HG03565 (cell line): ENCODE results near the gene TFAP2E.

Source experiments
- ATAC-seq: cut with Tn5 transposase; IDR thresholded peaks from one replicate; pipeline ENCODE4 v1.9.1; 2021; ENCODE audit warnings: mild to moderate bottlenecking, moderate library complexity; ENCODE audit not compliant: unreplicated experiment

Gene TFAP2E

DNA sequence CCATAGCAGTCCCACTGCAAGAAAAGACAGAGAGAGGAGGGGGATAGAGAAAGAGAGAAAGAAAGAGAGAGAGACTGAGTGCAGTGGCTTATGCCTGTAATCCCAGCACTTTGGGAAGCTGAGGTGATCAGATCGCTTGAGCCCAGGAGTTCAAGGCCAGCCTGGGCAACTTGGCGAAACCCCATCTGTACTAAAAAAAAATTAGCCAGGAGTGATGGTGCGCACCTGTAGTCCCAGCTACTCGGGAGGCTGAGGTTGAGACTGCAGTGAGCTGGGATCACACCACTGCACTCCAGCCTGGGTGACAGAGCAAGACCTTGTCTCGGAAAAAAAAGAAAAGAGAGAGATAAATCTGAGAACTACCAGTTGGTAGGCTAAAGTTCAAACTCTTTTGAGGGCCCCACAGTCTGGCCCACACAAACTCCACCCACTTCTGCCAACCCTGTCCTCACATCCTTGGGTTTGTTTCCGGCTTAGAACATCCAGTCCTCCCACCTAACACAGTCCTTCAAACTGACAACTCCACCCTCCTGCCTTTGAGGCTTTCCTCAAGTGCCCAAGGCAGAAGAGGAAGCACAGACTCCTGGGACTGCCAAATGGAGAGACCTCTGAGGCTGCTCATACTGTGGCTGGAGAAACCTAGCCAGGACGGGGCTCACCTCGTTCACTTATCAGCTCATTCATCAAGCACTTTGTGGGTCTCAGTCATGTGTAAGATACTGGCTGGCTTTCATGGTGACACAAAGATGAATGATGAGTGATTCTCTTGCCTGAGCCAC lies 20.1 kb downstream of the TFAP2E start:
- ATAC-seq = no peak

- ATAC-seq = no peak
Measured at GRCh38 chr1:35594005-35594760, 21.1 kb downstream of the TFAP2E start.

GRCh38 chr1:35595684-35596083 lies 22.6 kb downstream of the TFAP2E start:
- ATAC-seq = no peak

DNA sequence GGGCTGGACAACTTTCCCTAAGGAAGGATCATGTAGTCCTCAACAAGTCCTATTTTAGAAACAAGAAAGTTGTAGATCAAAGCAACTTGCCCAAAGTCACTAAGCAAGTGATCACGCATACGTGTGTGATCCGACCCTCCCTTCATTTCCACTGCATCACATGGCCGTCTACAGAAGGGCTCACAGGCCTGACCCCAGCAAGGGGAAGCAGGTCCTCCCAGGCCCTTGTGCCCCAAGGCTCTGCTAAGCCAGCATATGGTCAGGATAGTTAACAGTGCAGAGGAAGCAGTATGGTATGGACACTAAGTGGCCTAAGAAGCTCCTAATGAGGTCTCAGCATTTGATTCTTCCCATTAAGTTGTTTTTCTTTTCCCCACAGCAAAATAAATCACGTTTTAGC lies 24.8 kb downstream of the TFAP2E start:
- no peak for ATAC-seq

DNA sequence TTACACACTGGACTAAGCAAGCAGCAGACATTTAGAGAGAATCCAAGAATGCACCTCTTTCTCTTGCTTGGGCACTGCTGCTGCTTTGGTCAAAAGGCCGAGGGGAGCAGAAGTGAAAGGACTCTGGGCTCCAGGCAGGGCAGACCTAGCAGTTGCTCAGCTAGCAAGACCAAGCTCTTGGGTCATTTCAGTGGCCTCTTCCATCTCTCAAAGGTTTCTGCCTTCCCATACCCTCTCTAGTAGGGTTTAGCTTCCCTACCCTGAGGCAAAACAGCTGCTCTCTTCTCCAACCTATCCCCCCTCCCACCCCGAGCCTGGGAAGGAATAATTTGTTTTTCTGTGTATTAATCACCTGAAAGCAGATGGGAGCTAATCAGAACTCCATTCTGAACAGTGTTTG lies 25.8 kb downstream of the TFAP2E start:
- no peak for ATAC-seq

- no peak for ATAC-seq
Measured at GRCh38 chr1:35599411-35599810, 26.3 kb downstream of the TFAP2E start.

DNA sequence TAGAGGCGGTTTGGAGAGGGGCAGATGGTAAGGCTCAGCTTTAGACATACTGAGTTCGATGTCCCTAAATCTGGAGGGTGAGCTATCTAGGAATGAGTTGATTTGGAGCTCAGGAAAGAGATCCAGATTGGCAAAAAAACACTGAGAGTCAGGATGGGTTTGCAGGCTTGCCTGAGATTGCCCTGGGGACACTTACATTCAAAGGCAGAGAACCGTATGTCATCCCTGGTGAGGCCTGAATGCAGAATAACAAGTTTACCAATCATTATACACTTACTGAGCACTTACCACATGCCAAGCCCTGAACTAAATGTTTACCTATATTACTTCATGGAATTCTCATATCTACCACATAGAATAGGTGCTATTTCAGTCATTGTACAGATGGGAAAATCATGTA lies 27.5 kb downstream of the TFAP2E start:
- no peak for ATAC-seq

DNA sequence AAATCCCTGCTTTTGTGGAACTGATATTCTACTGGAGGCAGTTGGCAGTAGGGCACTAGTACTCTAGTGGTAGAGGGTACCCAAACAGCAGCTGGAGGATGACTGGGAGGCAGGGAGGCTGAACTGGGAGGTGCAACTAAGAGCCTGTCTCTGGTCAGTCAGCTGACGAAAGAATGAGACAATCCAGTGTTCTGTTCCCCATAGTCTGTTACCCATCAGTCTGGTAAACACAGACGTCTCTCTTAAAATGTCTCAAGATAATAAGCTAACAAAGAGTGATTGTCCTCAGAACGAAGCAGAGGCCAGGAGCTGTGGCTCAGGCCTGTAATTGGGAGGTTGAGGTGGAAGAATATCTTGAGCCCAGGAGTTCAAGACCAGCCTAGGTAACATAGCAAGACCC lies 30.4 kb downstream of the TFAP2E start:
- ATAC-seq = no peak

DNA sequence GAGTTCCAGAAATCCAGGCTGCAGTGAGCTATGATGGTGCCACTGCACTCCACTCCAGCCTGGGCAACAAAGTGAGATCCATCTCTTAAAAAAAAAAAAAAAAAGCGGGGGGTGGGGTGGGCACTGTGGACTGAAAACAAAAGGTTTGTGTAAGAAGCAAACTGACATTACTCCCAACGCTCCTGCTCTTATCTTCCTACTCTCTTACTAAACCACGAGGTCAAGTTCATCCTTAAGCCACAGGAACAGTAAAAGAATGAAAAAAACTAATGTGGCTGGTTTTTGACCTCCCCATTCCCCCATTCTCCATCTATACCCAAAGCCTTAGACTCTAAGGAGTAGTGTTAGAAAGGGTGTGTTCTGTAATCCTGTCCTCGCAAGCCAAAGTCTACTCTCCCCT lies 30.8 kb downstream of the TFAP2E start:
- no peak for ATAC-seq

- no peak for ATAC-seq
Measured at GRCh38 chr1:35605071-35605866, 32.2 kb downstream of the TFAP2E start.

DNA sequence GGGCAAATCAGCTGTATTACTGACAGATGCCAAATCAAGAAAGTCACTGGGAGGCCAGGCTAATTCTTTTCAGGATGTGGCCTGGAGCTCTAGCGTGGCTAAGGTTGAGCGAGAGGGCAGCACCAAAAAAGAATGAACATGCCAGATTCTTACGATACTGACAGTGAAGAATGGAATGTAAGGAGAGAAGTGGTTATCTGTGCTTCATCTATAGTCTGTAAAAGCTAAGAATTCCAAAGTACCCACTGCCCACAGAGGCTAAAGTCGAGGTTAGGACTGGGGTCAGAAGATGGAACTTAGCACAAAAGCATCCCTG lies 32.7 kb downstream of the TFAP2E start:
- no peak for ATAC-seq

DNA sequence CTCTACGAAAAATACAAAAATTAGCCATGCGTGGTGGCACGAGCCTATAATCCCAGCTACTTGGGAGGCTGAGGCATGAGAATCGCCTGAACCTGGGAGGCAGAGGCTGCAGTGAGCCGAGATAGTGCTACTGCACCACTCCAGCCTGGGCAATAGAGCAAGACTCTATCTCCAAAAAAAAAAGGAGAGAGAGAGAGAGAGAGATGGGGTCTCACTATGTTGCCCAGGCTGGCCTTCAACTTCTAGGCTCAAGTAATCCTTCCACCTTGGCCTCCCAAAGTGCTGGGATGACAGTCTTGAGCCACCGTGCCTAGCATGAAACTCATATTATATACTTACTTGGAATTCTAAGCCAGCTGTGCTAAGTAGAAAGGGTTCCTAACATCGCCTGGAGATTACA lies 38.5 kb downstream of the TFAP2E start:
- ATAC-seq = no peak

- no peak for ATAC-seq
Measured at GRCh38 chr1:35615440-35615839, 42.3 kb downstream of the TFAP2E start.

- ATAC-seq = no peak
Measured at GRCh38 chr1:35619237-35620121, 46.4 kb downstream of the TFAP2E start.

GRCh38 chr1:35622510-35623178 lies 49.5 kb downstream of the TFAP2E start:
- no peak for ATAC-seq

GRCh38 chr1:35623832-35624231 lies 50.7 kb downstream of the TFAP2E start:
- no peak for ATAC-seq

DNA sequence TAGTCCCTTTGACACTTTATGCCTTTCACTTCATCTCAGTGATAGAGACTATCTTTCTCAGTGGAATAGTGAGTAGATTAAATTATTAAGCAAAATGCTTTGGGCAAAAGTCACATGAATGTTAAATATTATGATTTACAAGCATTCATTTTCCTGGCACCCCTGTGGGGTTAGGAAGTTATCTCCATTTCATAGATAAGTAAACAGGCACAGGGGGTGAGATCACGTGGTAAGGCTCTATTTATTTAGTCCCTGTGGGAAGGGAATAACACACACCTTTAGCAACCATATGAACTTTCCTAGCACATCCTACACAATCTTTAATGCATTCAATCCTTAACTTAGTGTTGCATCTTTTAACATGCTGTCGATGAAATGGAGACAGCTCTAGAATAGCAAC lies 55.9 kb downstream of the TFAP2E start:
- no peak for ATAC-seq

DNA sequence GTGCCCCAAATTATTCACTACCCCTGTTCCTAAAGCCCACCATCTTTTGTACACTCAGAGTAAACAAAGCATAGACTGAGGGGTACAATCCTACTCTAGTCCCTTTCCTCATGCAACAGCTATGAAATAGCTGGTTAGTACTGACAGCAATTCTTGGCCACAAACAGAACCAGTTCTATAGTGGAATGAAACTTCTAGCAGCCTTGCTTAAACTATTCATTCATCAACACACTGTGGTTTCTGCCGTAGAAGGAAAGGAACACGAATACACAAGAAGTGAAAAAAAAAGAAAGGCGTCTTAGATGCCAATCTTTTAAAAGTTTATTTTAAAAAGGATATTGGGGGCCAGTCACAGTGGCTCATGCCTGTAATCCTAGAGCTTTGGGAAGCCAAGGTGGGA lies 58.3 kb downstream of the TFAP2E start:
- ATAC-seq = no peak

DNA sequence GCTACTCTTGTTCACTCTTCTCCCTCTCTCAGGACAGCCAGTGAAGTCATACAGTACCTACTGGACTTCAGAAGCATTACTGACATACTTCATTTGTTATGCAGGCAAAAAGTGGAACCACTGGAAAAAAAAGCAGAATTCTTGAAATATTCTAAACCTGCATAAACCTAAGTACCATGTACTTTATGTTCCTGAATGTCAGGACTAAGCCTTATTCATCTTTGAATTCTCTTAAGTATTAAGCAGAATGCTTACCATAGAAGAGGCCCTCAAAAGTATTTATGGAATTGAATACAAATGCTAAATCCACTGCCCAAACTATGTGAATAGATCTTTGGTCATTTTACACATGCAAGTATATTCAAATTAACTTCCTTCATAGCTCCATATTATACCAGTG lies 60.4 kb downstream of the TFAP2E start:
- ATAC-seq = no peak

DNA sequence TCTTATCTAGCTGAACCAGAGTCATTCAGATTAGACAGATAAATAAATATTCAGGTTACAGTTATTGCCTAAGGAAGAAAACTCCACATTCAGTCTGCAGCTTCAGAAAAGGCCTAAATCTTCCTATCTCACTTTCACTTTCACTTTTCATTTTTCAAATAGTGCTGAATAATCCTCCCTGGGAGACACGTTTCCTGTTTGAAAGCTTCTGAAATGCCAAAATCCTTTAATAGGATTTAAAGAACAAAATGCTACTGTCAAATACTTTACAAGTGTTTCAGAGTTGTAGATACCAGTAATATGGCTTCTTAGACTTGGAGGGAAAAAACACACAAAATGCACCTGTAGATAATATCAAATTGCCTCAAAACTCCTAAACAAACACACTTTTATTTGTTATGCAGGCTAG lies 64.3 kb downstream of the TFAP2E start:
- no peak for ATAC-seq
